ENCODE data around the gene WDR53. TPM values are rescaled to one million over a fixed set of nuclear protein-coding genes. Genes with fewer than 3 reads are reported as not detected.

The WDR53 gene
- total RNA-seq, 4 donors from 2014 or later, result 3.8 to 8.7 (median 5.6) TPM

DNA sequence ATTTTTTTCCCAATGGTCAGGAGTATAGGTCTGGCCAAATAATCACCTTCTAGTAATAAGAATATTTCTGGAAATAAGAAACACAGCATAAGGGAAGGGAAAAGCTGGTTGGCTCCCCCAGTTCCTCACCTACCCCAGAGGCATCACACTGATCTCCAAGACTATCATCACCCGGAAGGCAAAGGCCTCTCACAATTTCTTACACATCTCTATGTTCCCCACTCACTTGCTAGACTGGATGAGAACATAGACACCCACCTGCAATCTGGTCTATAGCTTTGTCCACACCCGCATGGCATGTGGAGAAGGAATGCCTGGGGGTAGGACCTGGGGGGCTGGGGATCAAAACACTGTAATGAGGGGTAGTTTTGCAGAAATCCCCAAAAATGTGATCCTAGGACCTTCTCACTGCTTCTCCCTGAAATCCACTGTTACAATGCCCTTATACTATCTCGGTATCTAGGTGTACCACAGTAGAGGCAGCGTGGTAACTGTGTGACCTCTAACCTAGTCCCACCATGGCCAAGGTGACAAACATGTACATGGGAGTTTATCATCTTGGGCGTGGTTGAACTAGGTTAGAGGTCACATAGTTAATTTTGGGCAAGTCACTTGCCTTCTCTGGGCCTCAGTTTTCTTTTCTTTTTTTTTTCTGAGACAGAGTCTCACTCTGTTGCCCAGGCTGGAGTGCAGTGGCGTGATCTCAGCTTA is 41.6 kb upstream of the WDR53 start:
- WGBS, result 80% methylated on average over 6 of the region's 6 CpGs
- H3K4me1 ChIP-seq, result peaks cover 17 to 47% (median 38%) of the 10 kb centered on the region in 4 donors
- TF ChIP-seq EP300 (IDR thresholded peaks at IDR 0.05) (no peak), POLR2AphosphoS5 (IDR thresholded peaks at IDR 0.05) (no peak), POLR2A (IDR thresholded peaks at IDR 0.05; ENCODE audit: low read depth) (no peak)
- TF ChIP-seq, protein P1, sequence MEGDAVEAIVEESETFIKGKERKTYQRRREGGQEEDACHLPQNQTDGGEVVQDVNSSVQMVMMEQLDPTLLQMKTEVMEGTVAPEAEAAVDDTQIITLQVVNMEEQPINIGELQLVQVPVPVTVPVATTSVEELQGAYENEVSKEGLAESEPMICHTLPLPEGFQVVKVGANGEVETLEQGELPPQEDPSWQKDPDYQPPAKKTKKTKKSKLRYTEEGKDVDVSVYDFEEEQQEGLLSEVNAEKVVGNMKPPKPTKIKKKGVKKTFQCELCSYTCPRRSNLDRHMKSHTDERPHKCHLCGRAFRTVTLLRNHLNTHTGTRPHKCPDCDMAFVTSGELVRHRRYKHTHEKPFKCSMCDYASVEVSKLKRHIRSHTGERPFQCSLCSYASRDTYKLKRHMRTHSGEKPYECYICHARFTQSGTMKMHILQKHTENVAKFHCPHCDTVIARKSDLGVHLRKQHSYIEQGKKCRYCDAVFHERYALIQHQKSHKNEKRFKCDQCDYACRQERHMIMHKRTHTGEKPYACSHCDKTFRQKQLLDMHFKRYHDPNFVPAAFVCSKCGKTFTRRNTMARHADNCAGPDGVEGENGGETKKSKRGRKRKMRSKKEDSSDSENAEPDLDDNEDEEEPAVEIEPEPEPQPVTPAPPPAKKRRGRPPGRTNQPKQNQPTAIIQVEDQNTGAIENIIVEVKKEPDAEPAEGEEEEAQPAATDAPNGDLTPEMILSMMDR (IDR thresholded peaks at IDR 0.05), result no peak
- peak overlapping the region; percentile 63 to 74 (median 72) for H3K27ac ChIP-seq (replicated peaks in 1 of 4)
- no peaks in the 10 kb centered on the region for H3K27me3 ChIP-seq
- intact Hi-C loops (cut with DNase I), result loop anchor here (1.0 kb wide), 1 partner anchor 74 kb away; no protein-coding TSS in a partner anchor
- no peaks in the 10 kb centered on the region for H3K36me3 ChIP-seq
- H3K9me3 ChIP-seq, result no peaks in the 10 kb centered on the region
- H3K4me3 ChIP-seq, result no peak overlapping the region
- no peak for DNase-seq (ENCODE audit: extremely low spot score)

DNA sequence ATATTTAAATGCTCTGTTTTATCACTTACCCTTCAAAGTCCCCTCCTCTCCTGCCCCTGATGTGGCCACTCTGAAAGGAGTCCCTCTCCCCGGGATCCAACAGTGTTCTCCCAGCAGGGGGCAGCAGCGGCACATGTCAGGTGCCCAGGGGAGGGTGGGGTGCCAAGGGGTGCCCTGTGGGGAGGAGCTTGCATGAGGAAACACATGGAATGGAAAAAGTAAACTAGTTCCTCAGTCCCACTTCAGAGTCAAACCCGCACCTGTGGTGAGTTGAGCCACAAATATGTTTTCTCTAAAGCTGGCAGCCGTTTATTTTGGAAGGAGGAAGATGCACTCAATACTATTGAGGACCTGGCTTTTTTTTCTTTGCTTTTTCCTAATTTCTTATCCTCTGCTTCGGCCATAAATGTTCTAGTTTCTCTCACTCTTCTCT is 41.0 kb upstream of the WDR53 start:
- DNase-seq (ENCODE audit: extremely low spot score), result peak; percentile 95
- Histone ChIP-seq H3K36me3 (no peaks in the 10 kb centered on the region), H3K4me3 (no peak overlapping the region), H3K27me3 (no peaks in the 10 kb centered on the region), H3K4me1 (peaks cover 17 to 47% (median 38%) of the 10 kb centered on the region in 4 donors), H3K27ac (replicated peaks in 1 of 4) (peak overlapping the region; percentile 63 to 74 (median 72)), H3K9me3 (no peaks in the 10 kb centered on the region)
- TF ChIP-seq POLR2AphosphoS5 (IDR thresholded peaks at IDR 0.05), result peak; percentile 51 to 64
- TF ChIP-seq EP300 (IDR thresholded peaks at IDR 0.05), result no peak
- TF ChIP-seq, protein P1 (IDR thresholded peaks at IDR 0.05), result peak; percentile 92 to 93 (median 93)
- TF ChIP-seq POLR2A (IDR thresholded peaks at IDR 0.05; ENCODE audit: low read depth), result no peak
- intact Hi-C loops (cut with DNase I), result loop anchor here (1.0 kb wide), 1 partner anchor 75 kb away; no protein-coding TSS in a partner anchor
- 17% methylated on average over 5 of the region's 5 CpGs for WGBS

DNA sequence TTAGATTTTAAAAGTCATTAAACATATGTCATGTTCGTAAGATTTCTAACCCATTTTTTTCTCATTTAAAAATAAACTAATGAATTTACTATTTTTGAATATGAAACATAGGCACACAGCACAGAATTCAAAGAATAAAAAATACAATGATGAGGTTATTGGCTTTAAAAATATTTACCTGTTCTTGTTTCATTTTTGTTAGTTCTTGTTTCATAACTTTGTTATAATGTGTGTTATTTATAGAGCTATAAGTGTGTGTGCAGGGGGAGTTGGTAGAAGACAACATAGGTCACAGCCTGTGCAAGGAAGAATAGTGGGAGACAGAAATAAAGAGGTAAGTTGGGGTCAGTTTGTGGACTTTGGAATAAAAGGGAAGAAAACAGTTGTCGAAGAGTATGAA is 40.3 kb upstream of the WDR53 start:
- peaks cover 17 to 45% (median 38%) of the 10 kb centered on the region in 4 donors for H3K4me1 ChIP-seq
- H3K36me3 ChIP-seq, result no peaks in the 10 kb centered on the region
- no peak for DNase-seq (ENCODE audit: extremely low spot score)
- H3K27ac ChIP-seq (replicated peaks in 1 of 4), result no peak overlapping the region
- H3K9me3 ChIP-seq, result no peaks in the 10 kb centered on the region
- intact Hi-C loops (cut with DNase I), result loop anchor here (1.0 kb wide), 1 partner anchor 76 kb away; no protein-coding TSS in a partner anchor
- no peak for TF ChIP-seq POLR2AphosphoS5 (IDR thresholded peaks at IDR 0.05)
- no peak for TF ChIP-seq EP300 (IDR thresholded peaks at IDR 0.05)
- no peak for TF ChIP-seq POLR2A (IDR thresholded peaks at IDR 0.05; ENCODE audit: low read depth)
- TF ChIP-seq, protein P1 (IDR thresholded peaks at IDR 0.05), result no peak
- H3K27me3 ChIP-seq, result no peaks in the 10 kb centered on the region
- WGBS, result 99% methylated on average over 2 of the region's 2 CpGs
- no peak overlapping the region for H3K4me3 ChIP-seq

DNA sequence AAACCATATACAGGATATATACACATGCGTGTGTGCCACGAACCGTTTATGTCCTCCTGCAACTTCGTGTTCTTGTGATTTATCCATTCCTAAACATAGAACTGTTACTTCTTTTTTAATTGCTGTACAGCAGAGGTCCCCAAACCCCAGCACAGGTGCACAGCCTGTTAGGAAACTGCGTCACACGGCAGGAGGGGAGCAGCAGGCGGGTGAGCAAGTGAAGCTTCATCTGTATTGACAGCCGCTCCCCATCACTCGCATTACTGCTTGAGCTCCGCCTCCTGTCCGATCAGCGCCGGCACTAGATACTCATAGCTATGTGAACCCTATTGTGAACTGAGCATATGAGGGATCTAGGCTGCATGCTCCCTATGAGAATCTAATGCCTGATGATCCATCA is 36.2 kb upstream of the WDR53 start:
- intact Hi-C loops (cut with DNase I), result no loop called here
- no peaks in the 10 kb centered on the region for H3K9me3 ChIP-seq

More for the DNA sequence above, 36.2 kb upstream of the WDR53 start:
- no peak for DNase-seq (ENCODE audit: extremely low spot score)
- Histone ChIP-seq H3K27ac (replicated peaks in 1 of 4) (no peak overlapping the region), H3K4me1 (peaks cover 0 to 4% (median 3%) of the 10 kb centered on the region in 4 donors), H3K27me3 (no peaks in the 10 kb centered on the region), H3K36me3 (no peaks in the 10 kb centered on the region), H3K4me3 (no peak overlapping the region)
- TF ChIP-seq POLR2AphosphoS5 (IDR thresholded peaks at IDR 0.05) (no peak), POLR2A (IDR thresholded peaks at IDR 0.05; ENCODE audit: low read depth) (no peak), EP300 (IDR thresholded peaks at IDR 0.05) (no peak)
- TF ChIP-seq, protein P1 (IDR thresholded peaks at IDR 0.05), result no peak
- 71% methylated on average over 13 of the region's 13 CpGs for WGBS
